ENCODE measurements around the gene UGCG. TPM values are rescaled to one million over a fixed set of nuclear protein-coding genes. Genes with fewer than 3 reads are reported as not detected.

Gene UGCG
- total and polyA plus RNA-seq, 9 of the 15 experiments (the other 6 are each of a cell fraction or from before 2014, with no cell fraction given), result 20.0 to 40.3 (median 29.2) TPM

- TF ChIP-seq ZNF280B (CRISPR knock-in tag; IDR thresholded peaks at IDR 0.05), result no peak
- no peak for TF ChIP-seq WHSC1 (IDR thresholded peaks at IDR 0.05; ENCODE audit: low read length)
- TF ChIP-seq ZKSCAN8 (CRISPR knock-in tag; IDR thresholded peaks at IDR 0.05), result no peak
- TF ChIP-seq HNRNPH1 (optimal IDR thresholded peaks at IDR 0.05; ENCODE audit: low read depth, low read length), result no peak
- no peak for TF ChIP-seq SAFB (IDR thresholded peaks at IDR 0.05; ENCODE audit: borderline replicate concordance, low read depth, low read length)
- TF ChIP-seq SMAD3 (CRISPR knock-in tag; conservative IDR thresholded peaks at IDR 0.05), result no peak
- no peak for TF ChIP-seq ZNF232 (CRISPR knock-in tag; IDR thresholded peaks at IDR 0.05)
- TF ChIP-seq TRIM24 (IDR thresholded peaks at IDR 0.05), result no peak
- TF ChIP-seq FOXJ2 (tag; IDR thresholded peaks at IDR 0.05), result no peak
- TF ChIP-seq ZNF778 (CRISPR knock-in tag; IDR thresholded peaks at IDR 0.05), result no peak
- no peak for TF ChIP-seq CREB1 (IDR thresholded peaks at IDR 0.05)
- TF ChIP-seq CREB1 (CRISPR knock-in tag; IDR thresholded peaks at IDR 0.05), result no peak
Observed at GRCh38 chr9:111920531-111920930, 23.9 kb downstream of the UGCG start (continued).
